ENCODE data around the gene PRDM13. TPM values are rescaled to one million over a fixed set of nuclear protein-coding genes. Genes with fewer than 3 reads are reported as not detected.

Gene PRDM13
- total and polyA plus RNA-seq, 10 of the 15 experiments (the other 5 are each of a cell fraction or from before 2014, with no cell fraction given) = 0.02 to 0.15 (median 0.03) TPM; not detected in 6

- TF ChIP-seq EP300 (IDR thresholded peaks at IDR 0.05; ENCODE audit: borderline replicate concordance in 1 of 2, control insufficient read depth in 1 of 2, low read depth in 2 of 2, low read length in 2 of 2) (no peak), SIX5 (IDR thresholded peaks at IDR 0.05; ENCODE audit: low read depth, low read length, severe bottlenecking) (no peak), NBN (IDR thresholded peaks at IDR 0.05) (no peak)
These were observed 893 bp downstream of the PRDM13 start (continued) for GRCh38 chr6:99607416-99608036.

- Histone ChIP-seq H3K79me2 (ENCODE audit: control insufficient read depth, insufficient read depth, low read length) (no peaks in the 10 kb centered on the region), H3K9ac (ENCODE audit: control insufficient read depth, insufficient read depth, low read length) (no peak overlapping the region), H3K4me1 (ENCODE audit: control insufficient read depth, insufficient read depth, low read length) (peaks cover 21% of the 10 kb centered on the region), H3K27ac (ENCODE audit: control insufficient read depth, insufficient read depth) (no peak overlapping the region), H3K27me3 (replicated peaks in 1 of 2; ENCODE audit: control insufficient read depth in 2 of 2, insufficient read depth in 2 of 2, low read length in 1 of 2) (peaks cover 27 to 44% of the 10 kb centered on the region in 2 experiments), H3K9me3 (replicated peaks; ENCODE audit: control insufficient read depth, insufficient read depth, low read length) (peaks cover 6% of the 10 kb centered on the region; the same call in 2 of the 3 replicates), H3K4me2 (ENCODE audit: control insufficient read depth, insufficient read depth) (no peak overlapping the region), H2AFZ (ENCODE audit: control insufficient read depth, low read depth, low read length) (no peak overlapping the region), H3K36me3 (ENCODE audit: control insufficient read depth in 2 of 2, insufficient read depth in 2 of 2, low read length in 1 of 2) (no peaks in the 10 kb centered on the region), H4K20me1 (ENCODE audit: control insufficient read depth, insufficient read depth) (no peaks in the 10 kb centered on the region; the same call in 1 of the 2 replicates), H3K4me3 (no peak overlapping the region)
- BruUV-seq (replicated peaks) = no TSS peak
- in situ Hi-C loops (cut with MboI) = no loop called here
- no peak for DNase-seq (ENCODE audit: low read depth, low spot score)
- POLR2A ChIA-PET = no interaction called here
- no peak for FAIRE-seq
- intact Hi-C loops (cut with micrococcal nuclease; ENCODE audit: unreplicated experiment) = no loop called here
- WGBS (ENCODE audit: insufficient coverage, insufficient replicate concordance, low lambda C conversion rate, missing lambda C conversion rate) = 37% methylated on average over 29 of the region's 29 CpGs
- CTCF ChIA-PET = interaction anchor here (0.6 kb wide), 1 partner anchor 15 kb away, joined by 3 read pairs; no protein-coding TSS in a partner anchor
- RAD21 ChIA-PET (ENCODE audit: unreplicated experiment) = no interaction called here
- no peak for ATAC-seq
- SMC1A ChIA-PET (ENCODE audit: uncharacterized antibody, unreplicated experiment) = interaction anchor here (1.2 kb wide), 1 partner anchor 141 kb away, joined by 3 read pairs; no protein-coding TSS in a partner anchor
- no peak for TF ChIP-seq RAD51 (IDR thresholded peaks at IDR 0.05)
- no peak for TF ChIP-seq MLLT1 (IDR thresholded peaks at IDR 0.05)
- no peak for TF ChIP-seq HSF1 (IDR thresholded peaks at IDR 0.05; ENCODE audit: low read depth, low read length)
- TF ChIP-seq CTCF (IDR thresholded peaks at IDR 0.05 in 2 of 3, conservative IDR thresholded peaks at IDR 0.05 in 1 of 3; ENCODE audit: control insufficient read depth in 2 of 3, extremely low read depth in 1 of 3, insufficient read depth in 1 of 3, low read depth in 3 of 3, low read length in 3 of 3) = no peak
- TF ChIP-seq REST (IDR thresholded peaks at IDR 0.05; ENCODE audit: low read depth, low read length) = no peak
- no peak for TF ChIP-seq ZZZ3 (IDR thresholded peaks at IDR 0.05; ENCODE audit: control insufficient read depth, insufficient read length, low read depth)
- no peak for TF ChIP-seq HDGF (IDR thresholded peaks at IDR 0.05)
These were observed 1.6 kb downstream of the PRDM13 start for GRCh38 chr6:99608059-99608885.

Data from GM12878 (cell line).